ENCODE results near the gene GLE1.

Gene GLE1

DNA sequence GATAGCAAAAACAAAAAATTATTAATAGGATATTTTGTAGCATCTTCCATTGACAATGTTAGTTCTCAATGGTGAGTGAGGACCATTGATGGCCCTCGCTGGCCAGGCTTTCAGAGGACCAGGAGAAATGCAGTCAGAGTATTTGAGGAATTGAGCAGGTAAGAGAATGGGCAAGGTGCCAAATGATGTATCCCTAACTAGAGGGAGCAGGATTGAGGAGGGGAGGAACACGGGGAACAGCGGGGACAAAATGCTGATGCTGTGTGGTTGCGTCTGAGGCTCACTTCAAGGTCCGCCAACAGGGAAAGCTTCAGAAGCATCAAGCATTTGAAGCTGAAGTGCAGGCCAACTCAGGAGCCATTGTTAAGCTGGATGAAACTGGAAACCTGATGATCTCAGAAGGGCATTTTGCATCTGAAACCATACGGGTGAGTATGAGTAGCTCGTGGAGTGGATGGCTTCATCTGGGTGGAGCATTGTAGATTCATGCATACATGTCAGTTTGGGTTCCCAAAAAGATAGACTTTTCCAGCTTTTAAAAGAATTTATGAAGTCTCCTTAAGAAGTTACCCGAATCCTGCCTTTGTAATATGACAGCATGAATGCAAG lies 64.1 kb downstream of the GLE1 start:
- Histone ChIP-seq H3K36me3 (replicated peaks in 1 of 2; ENCODE audit: control insufficient read depth in 2 of 2, insufficient read depth in 2 of 2, low read length in 2 of 2) (peaks cover 20 to 69% of the 10 kb centered on the region in 2 donors), H2BK12ac (ENCODE audit: low read length) (no peak overlapping the region), H3K4ac (ENCODE audit: low read length) (no peak overlapping the region), H3K9me3 (replicated peaks in 1 of 2; ENCODE audit: control insufficient read depth in 2 of 2, insufficient read depth in 1 of 2, low read depth in 1 of 2, low read length in 2 of 2) (peaks cover 0 to 2% of the 10 kb centered on the region in 2 donors), H3K4me3 (ENCODE audit: low read length in 2 of 2) (peak overlapping the region in 1 of 2 donors; percentile 61), H3K4me1 (ENCODE audit: control insufficient read depth in 2 of 2, insufficient read depth in 1 of 2, low read depth in 1 of 2, low read length in 2 of 2) (peaks cover 0 to 2% of the 10 kb centered on the region in 2 donors), H2AFZ (ENCODE audit: low read length) (no peak overlapping the region), H2BK5ac (ENCODE audit: low read length) (no peak overlapping the region), H3K14ac (ENCODE audit: low read length) (no peak overlapping the region), H2BK15ac (ENCODE audit: low read length) (no peak overlapping the region), H3K4me2 (ENCODE audit: insufficient read depth, low read length, poor library complexity, severe bottlenecking) (no peak overlapping the region), H2AK5ac (ENCODE audit: low read depth, low read length) (no peak overlapping the region), H4K91ac (ENCODE audit: low read depth, low read length, poor library complexity) (no peak overlapping the region), H2BK120ac (ENCODE audit: low read depth, low read length) (no peak overlapping the region), H4K8ac (ENCODE audit: low read depth, low read length) (no peak overlapping the region), H3K18ac (ENCODE audit: low read length) (no peak overlapping the region), H3K23ac (ENCODE audit: low read depth, low read length, poor library complexity) (no peak overlapping the region), H3K9ac (ENCODE audit: low read depth, low read length, poor library complexity) (no peak overlapping the region), H3K27ac (replicated peaks; ENCODE audit: low read length) (no peak overlapping the region), H3K27me3 (ENCODE audit: control insufficient read depth in 3 of 3, insufficient read depth in 3 of 3, low read depth in 1 of 3, low read length in 3 of 3) (no peaks in the 10 kb centered on the region), H3K79me1 (ENCODE audit: low read depth, low read length) (peaks cover 4% of the 10 kb centered on the region)
- WGBS, 2 donors (ENCODE audit: extremely low coverage in 2 of 2, insufficient read length in 2 of 2, insufficient replicate concordance in 1 of 2): no CpG with 5 or more reads among the region's 8 CpGs
- no peak for DNase-seq (ENCODE audit: low spot score)

DNA sequence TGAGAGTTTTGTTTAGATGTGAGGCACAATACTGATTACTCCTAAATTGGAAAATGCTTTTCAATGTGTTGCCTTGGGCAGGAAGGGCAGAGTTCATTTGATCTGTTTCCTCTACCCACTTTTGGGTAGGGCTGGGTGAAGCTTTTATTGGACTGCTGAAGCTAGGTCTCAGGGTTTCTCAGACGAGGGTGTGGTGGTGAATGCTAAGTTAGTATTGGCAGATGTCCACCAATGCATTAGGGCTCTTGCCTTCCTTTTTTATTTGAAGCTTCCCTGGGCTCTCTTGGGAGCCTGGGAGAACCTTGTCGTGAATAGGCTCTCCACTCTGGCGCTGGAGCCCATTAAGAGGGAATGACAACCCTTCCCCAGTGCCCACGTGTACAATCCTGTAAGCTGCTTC lies 71.0 kb downstream of the GLE1 start:
- Histone ChIP-seq H3K14ac (ENCODE audit: low read length) (no peak overlapping the region), H2BK15ac (ENCODE audit: low read length) (no peak overlapping the region), H3K27ac (replicated peaks; ENCODE audit: low read length) (no peak overlapping the region), H3K4ac (ENCODE audit: low read length) (no peak overlapping the region), H3K9ac (ENCODE audit: low read depth, low read length, poor library complexity) (no peak overlapping the region), H2BK5ac (ENCODE audit: low read length) (no peak overlapping the region), H2AFZ (ENCODE audit: low read length) (no peak overlapping the region), H3K36me3 (replicated peaks in 1 of 2; ENCODE audit: control insufficient read depth in 2 of 2, insufficient read depth in 2 of 2, low read length in 2 of 2) (peaks cover 48 to 93% of the 10 kb centered on the region in 2 donors), H3K27me3 (ENCODE audit: control insufficient read depth in 3 of 3, insufficient read depth in 3 of 3, low read depth in 1 of 3, low read length in 3 of 3) (no peaks in the 10 kb centered on the region), H2BK120ac (ENCODE audit: low read depth, low read length) (no peak overlapping the region), H2AK5ac (ENCODE audit: low read depth, low read length) (no peak overlapping the region), H4K8ac (ENCODE audit: low read depth, low read length) (no peak overlapping the region), H3K9me3 (replicated peaks in 1 of 2; ENCODE audit: control insufficient read depth in 2 of 2, insufficient read depth in 1 of 2, low read depth in 1 of 2, low read length in 2 of 2) (no peaks in the 10 kb centered on the region), H3K4me1 (ENCODE audit: control insufficient read depth in 2 of 2, insufficient read depth in 1 of 2, low read depth in 1 of 2, low read length in 2 of 2) (no peaks in the 10 kb centered on the region), H4K91ac (ENCODE audit: low read depth, low read length, poor library complexity) (no peak overlapping the region), H3K18ac (ENCODE audit: low read length) (no peak overlapping the region), H3K23ac (ENCODE audit: low read depth, low read length, poor library complexity) (no peak overlapping the region), H3K4me3 (ENCODE audit: low read length in 2 of 2) (no peak overlapping the region), H2BK12ac (ENCODE audit: low read length) (no peak overlapping the region), H3K79me1 (ENCODE audit: low read depth, low read length) (peaks cover 3% of the 10 kb centered on the region), H3K4me2 (ENCODE audit: insufficient read depth, low read length, poor library complexity, severe bottlenecking) (no peak overlapping the region)
- WGBS, 2 donors (ENCODE audit: extremely low coverage in 2 of 2, insufficient read length in 2 of 2, insufficient replicate concordance in 1 of 2): no CpG with 5 or more reads among the region's 4 CpGs
- no peak for DNase-seq (ENCODE audit: low spot score)

DNA sequence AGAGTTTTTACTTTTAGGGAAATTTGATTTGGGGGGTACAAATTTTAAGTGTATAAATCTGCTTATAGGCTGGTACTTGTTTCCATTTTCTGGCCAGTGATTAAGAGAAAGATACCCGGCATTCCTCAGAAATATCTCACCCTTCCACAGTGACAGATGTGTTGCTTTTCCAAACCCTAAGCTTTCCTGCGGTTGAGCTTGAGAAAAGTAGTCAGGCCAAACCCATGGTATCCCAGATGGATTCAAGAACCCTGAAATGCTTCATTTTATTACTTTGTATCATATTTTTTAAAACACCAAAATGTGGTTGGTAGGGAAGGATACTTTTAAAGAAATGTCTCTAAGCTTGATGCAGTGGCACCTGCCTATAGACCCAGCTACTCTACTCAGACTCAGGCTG lies 71.4 kb downstream of the GLE1 start:
- Histone ChIP-seq H3K4me1 (ENCODE audit: control insufficient read depth in 2 of 2, insufficient read depth in 1 of 2, low read depth in 1 of 2, low read length in 2 of 2) (no peaks in the 10 kb centered on the region), H3K18ac (ENCODE audit: low read length) (no peak overlapping the region), H2BK5ac (ENCODE audit: low read length) (no peak overlapping the region), H4K91ac (ENCODE audit: low read depth, low read length, poor library complexity) (no peak overlapping the region), H3K36me3 (replicated peaks in 1 of 2; ENCODE audit: control insufficient read depth in 2 of 2, insufficient read depth in 2 of 2, low read length in 2 of 2) (peaks cover 52 to 97% of the 10 kb centered on the region in 2 donors), H2AK5ac (ENCODE audit: low read depth, low read length) (no peak overlapping the region), H3K27ac (replicated peaks; ENCODE audit: low read length) (no peak overlapping the region), H3K9ac (ENCODE audit: low read depth, low read length, poor library complexity) (no peak overlapping the region), H3K23ac (ENCODE audit: low read depth, low read length, poor library complexity) (no peak overlapping the region), H3K4me2 (ENCODE audit: insufficient read depth, low read length, poor library complexity, severe bottlenecking) (no peak overlapping the region), H3K27me3 (ENCODE audit: control insufficient read depth in 3 of 3, insufficient read depth in 3 of 3, low read depth in 1 of 3, low read length in 3 of 3) (no peaks in the 10 kb centered on the region), H3K79me1 (ENCODE audit: low read depth, low read length) (peaks cover 3% of the 10 kb centered on the region), H3K4me3 (ENCODE audit: low read length in 2 of 2) (no peak overlapping the region), H3K14ac (ENCODE audit: low read length) (no peak overlapping the region), H2AFZ (ENCODE audit: low read length) (no peak overlapping the region), H2BK15ac (ENCODE audit: low read length) (no peak overlapping the region), H3K9me3 (replicated peaks in 1 of 2; ENCODE audit: control insufficient read depth in 2 of 2, insufficient read depth in 1 of 2, low read depth in 1 of 2, low read length in 2 of 2) (no peaks in the 10 kb centered on the region), H2BK12ac (ENCODE audit: low read length) (no peak overlapping the region), H2BK120ac (ENCODE audit: low read depth, low read length) (no peak overlapping the region), H3K4ac (ENCODE audit: low read length) (no peak overlapping the region), H4K8ac (ENCODE audit: low read depth, low read length) (no peak overlapping the region)
- DNase-seq (ENCODE audit: low spot score): no peak
- no CpG with 5 or more reads among the region's 2 CpGs for WGBS, 2 donors (ENCODE audit: extremely low coverage in 2 of 2, insufficient read length in 2 of 2, insufficient replicate concordance in 1 of 2)

DNA sequence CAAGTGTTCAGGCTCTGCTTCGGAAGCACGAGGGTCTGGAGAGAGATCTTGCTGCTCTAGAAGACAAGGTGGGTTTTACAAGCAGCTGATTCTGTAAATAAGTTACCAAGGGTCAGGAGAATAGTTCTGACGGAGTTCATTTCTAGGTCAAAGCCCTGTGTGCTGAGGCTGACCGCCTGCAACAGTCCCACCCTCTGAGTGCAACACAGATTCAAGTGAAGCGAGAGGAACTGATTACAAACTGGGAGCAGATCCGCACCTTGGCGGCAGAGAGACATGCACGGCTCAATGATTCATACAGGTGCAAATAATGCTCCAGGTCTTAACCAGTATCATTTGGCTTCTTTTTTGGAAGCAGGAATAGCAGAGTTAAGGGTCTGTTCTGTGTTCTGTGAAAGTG lies 72.7 kb downstream of the GLE1 start:
- no peaks in the 10 kb centered on the region for H3K9me3 ChIP-seq (replicated peaks in 1 of 2; ENCODE audit: control insufficient read depth in 2 of 2, insufficient read depth in 1 of 2, low read depth in 1 of 2, low read length in 2 of 2)
- no peak overlapping the region for H2BK12ac ChIP-seq (ENCODE audit: low read length)
- H3K27ac ChIP-seq (replicated peaks; ENCODE audit: low read length): no peak overlapping the region
- no peak for DNase-seq (ENCODE audit: low spot score)
- peaks cover 3% of the 10 kb centered on the region for H3K79me1 ChIP-seq (ENCODE audit: low read depth, low read length)
- H3K23ac ChIP-seq (ENCODE audit: low read depth, low read length, poor library complexity): no peak overlapping the region
- H2BK120ac ChIP-seq (ENCODE audit: low read depth, low read length): no peak overlapping the region
- no peak overlapping the region for H2AFZ ChIP-seq (ENCODE audit: low read length)
- no peak overlapping the region for H2BK5ac ChIP-seq (ENCODE audit: low read length)
- H3K18ac ChIP-seq (ENCODE audit: low read length): no peak overlapping the region
- H3K36me3 ChIP-seq (replicated peaks in 1 of 2; ENCODE audit: control insufficient read depth in 2 of 2, insufficient read depth in 2 of 2, low read length in 2 of 2): peaks cover 54 to 99% of the 10 kb centered on the region in 2 donors
- H3K4me1 ChIP-seq (ENCODE audit: control insufficient read depth in 2 of 2, insufficient read depth in 1 of 2, low read depth in 1 of 2, low read length in 2 of 2): no peaks in the 10 kb centered on the region
- no peak overlapping the region for H2BK15ac ChIP-seq (ENCODE audit: low read length)
- no CpG with 5 or more reads among the region's 8 CpGs for WGBS, 2 donors (ENCODE audit: extremely low coverage in 2 of 2, insufficient read length in 2 of 2, insufficient replicate concordance in 1 of 2)
- H3K27me3 ChIP-seq (ENCODE audit: control insufficient read depth in 3 of 3, insufficient read depth in 3 of 3, low read depth in 1 of 3, low read length in 3 of 3): no peaks in the 10 kb centered on the region
- no peak overlapping the region for H3K4me3 ChIP-seq (ENCODE audit: low read length in 2 of 2)
- no peak overlapping the region for H3K14ac ChIP-seq (ENCODE audit: low read length)
- no peak overlapping the region for H4K91ac ChIP-seq (ENCODE audit: low read depth, low read length, poor library complexity)
- no peak overlapping the region for H2AK5ac ChIP-seq (ENCODE audit: low read depth, low read length)
- no peak overlapping the region for H3K4me2 ChIP-seq (ENCODE audit: insufficient read depth, low read length, poor library complexity, severe bottlenecking)
- H3K4ac ChIP-seq (ENCODE audit: low read length): no peak overlapping the region
- no peak overlapping the region for H3K9ac ChIP-seq (ENCODE audit: low read depth, low read length, poor library complexity)
- H4K8ac ChIP-seq (ENCODE audit: low read depth, low read length): no peak overlapping the region

Data from neuronal stem cell (in vitro differentiated cells).